Measurements from ENCODE around the gene SLC39A2.
"Not testable (repeated sequence)": the region's sequence is repeated elsewhere in the genome, so short reads cannot be mapped to it uniquely, and the experiment has no call there.

SLC39A2 gene

DNA sequence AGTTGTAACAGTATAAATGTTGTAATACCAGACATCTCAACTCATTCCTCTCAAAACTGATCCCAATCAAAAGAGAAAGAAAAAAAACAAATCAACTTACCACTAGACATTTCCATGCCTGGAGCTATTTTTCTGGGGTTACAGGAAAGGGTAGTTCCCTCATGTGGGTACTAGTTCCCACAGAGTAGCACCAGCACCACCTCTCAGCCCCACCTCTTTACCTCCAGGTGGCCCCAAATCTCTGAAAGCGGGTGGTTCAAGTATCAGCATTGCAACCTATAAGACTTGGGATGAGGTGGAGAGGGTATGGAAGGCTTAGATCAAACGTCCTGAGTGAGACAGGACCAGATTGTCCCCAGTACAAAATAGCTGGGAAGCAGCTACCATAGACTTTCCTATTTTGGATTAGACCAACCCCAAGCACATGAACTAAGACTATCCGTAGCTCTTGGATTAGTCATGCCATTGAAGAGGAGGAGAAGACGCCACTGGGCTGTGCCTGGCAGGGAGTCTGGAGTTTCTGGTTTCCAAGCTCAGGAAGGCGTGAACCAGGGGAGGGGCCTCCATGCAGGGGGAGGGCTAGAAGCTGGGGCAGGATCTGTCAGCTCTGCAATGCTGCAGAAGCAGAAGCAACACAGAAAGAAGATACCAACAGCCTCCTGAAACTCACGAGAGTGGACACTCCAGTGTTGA is at the start of gene SLC39A2:
Gene SLC39A2 (plus strand): TSS at position 620 of the 693 bp plus-strand sequence. CDS start 154 bp downstream, outside the sequence.
- DNase-seq (ENCODE audit: low read depth in 2 of 2): no peak

DNA sequence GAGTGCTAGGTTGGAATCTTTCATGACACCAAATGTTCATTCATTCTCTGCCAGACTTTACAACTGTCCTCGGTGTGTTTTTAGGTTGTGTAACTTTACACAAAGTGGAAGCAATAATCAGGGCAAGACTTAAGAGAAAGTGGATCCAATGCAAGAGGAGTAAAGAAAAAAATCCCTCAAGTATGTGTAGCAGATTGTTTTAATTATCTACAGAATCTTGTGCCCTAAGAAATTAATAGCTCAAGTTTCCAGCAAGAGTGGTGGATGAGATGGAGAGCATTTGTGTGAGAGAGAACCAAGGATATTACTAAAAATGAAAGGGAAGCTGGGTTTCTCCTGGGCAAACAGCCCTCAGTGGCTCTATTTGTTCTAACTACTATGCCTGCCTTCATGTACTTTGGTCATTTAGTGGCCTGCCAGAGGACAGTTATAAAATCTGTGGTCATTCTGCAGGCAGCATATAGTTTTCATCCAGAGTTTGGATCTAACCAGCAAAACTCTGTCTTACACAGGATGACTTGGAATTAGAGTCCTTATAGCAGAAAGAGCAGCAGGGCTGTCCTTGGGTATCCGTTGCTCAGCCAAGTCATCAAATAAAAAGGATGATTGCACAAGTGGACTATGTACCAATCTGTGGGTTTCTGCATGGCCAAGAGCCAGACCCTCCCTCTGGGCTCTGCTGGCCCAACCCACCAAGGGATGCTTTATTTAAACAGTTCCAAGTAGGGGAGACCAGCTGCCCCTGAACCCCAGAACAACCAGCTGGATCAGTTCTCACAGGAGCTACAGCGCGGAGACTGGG is 44.2 kb upstream of the SLC39A2 start, which contains the start of gene RNASE2:
Gene RNASE2 (plus strand): TSS at position 752 of the 802 bp plus-strand sequence. CDS start 285 bp downstream, outside the sequence.
- DNase-seq (ENCODE audit: low read depth in 2 of 2): not testable (repeated sequence)

DNA sequence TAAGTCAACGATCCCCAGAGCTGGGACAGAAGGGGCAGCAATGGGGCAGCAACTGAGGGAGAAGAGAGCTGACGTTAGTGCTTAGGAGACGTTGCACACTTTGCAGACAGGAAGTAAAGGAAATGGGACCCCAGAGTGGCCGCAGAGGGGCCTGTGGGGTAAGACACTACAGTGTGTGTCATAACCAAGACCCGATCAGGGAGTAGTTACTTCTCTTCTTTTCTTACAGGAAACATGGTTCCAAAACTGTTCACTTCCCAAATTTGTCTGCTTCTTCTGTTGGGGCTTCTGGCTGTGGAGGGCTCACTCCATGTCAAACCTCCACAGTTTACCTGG is 43.6 kb upstream of the SLC39A2 start:
- not testable (repeated sequence) for DNase-seq (ENCODE audit: low read depth in 2 of 2)

- no peak for DNase-seq (ENCODE audit: low read depth in 2 of 2)
Measured at GRCh38 chr14:20956376-20956976, 42.6 kb upstream of the SLC39A2 start.

DNA sequence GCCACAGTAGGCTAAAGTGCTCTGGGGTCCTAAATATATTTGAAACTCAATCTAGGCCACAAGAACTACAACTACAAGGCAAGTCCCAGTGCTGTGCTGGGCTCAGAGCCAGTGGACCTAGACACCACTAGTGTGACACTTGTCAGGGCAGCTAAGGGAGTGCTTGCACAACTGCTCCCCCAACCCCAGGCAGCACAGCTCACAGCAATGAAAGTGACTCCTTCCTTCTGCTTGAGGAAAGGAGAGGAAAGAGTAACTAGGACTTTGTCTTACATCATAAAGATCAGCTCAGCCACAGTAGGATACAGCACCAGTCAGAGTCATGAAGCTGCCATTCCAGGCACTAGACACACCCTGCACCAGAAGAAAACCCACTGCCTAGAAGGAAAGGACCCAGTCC is 40.1 kb upstream of the SLC39A2 start:
- DNase-seq (ENCODE audit: low read depth in 2 of 2): not testable (repeated sequence)

DNA sequence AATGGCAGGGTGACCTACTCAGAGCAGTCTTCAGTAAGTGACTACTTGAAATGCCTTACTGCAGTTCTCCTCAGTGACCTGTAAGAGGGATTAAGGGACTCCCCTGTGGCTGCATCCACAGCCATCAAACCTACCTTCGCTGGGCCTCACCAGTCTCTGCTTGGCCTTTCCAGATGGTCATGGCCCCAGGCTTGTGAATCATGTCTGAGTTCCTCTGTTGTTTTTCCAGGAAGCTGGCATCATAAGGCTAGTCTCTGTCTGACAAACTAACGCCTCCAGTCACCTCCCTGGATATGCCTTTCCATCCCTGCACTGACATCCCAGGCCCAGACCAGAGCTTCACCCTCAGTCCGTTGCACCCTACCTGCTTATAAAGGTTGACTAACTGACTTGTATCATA is 29.8 kb upstream of the SLC39A2 start:
- DNase-seq (ENCODE audit: low read depth in 2 of 2): no peak

- DNase-seq (ENCODE audit: low read depth in 2 of 2): no peak
Measured at GRCh38 chr14:20970647-20970982, 28.5 kb upstream of the SLC39A2 start.

GRCh38 chr14:20970983-20971704 is 27.9 kb upstream of the SLC39A2 start:
- peak; percentile 54 to 60 for DNase-seq (ENCODE audit: low read depth in 2 of 2)

GRCh38 chr14:20971705-20972021 is 27.4 kb upstream of the SLC39A2 start:
- DNase-seq (ENCODE audit: low read depth in 2 of 2): no peak

- DNase-seq (ENCODE audit: low read depth in 2 of 2): no peak
Measured at GRCh38 chr14:20973501-20973900, 25.6 kb upstream of the SLC39A2 start.

- no peak for DNase-seq (ENCODE audit: low read depth in 2 of 2)
Measured at GRCh38 chr14:20976291-20976690, 22.8 kb upstream of the SLC39A2 start.

GRCh38 chr14:20978687-20979086 is 20.4 kb upstream of the SLC39A2 start:
- DNase-seq (ENCODE audit: low read depth in 2 of 2): no peak

GRCh38 chr14:20980906-20981305 is 18.2 kb upstream of the SLC39A2 start:
- DNase-seq (ENCODE audit: low read depth in 2 of 2): no peak

DNA sequence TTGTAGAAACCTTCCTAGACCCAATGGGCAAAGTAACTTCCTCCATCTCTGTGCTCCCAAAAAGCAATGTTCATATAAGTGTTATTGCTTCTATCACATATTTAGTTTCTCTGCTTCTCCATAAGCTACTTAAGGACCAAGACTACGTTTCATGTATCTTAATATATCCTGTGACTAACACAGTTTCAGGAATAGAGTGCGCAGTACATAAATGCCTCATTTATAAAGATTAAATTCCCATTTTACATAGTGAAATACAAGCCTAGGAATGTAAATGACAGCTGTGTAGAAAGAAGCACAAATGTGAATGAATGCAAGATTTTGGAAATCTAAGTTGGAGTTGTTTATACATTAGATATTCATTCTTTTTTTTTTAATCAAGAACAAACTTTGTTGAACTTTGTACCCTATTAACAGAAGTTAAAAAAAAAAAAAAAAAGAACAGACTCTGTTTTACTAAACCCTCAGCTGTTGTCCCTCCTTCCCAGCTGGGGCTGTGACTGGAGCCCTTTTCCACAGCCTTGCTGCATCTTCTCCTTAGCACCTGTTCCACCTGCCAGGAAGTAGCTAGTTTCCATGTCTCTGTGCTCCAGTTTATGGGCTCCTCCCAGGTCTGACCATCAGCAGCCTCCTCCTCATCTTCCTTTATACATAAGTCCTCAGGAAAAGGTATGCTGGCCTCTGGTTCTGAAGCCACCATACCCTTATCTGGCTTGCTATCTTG is 16.3 kb upstream of the SLC39A2 start:
- DNase-seq (ENCODE audit: low read depth in 2 of 2): no peak

DNA sequence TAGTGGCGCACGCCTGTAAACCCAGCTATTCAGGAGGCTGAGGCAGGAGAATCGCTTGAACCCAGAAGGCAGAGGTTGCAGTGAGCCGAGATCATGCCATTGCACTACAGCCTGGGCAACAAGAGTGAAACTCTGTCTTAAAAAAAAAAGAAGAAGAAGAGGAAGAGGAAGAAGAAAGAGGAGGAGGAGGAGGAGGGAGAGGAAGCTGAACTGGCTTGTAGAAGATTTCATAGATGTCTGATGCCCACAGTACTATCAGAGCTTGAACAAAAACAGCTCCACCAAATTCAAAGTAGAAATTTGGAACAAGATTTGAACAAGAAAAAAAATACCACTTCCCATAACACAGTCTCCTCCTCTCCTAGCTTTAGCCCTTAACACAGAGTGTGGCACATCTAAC is 13.4 kb upstream of the SLC39A2 start:
- not testable (repeated sequence) for DNase-seq (ENCODE audit: low read depth in 2 of 2)

DNA sequence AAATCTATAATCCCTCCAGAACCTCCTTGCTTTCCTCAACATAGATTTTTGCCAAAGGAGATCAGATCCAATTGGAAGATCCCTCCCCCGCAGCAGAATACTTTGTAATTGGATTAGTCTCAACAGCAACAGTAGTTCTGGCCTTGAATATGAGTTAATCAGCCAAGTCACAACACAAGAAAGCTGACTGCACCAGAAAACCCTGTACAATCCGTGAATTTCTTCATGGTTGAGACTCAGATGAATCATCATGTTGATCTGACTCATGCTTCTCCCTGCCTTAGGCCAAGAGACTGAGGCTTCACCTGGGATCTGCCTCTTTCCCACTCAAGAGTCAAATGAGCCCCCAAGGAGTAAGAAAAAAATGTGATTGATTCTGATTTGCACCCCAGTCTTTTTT is 12.3 kb upstream of the SLC39A2 start:
- no peak for DNase-seq (ENCODE audit: low read depth in 2 of 2)

GRCh38 chr14:20988717-20989470 is 10.2 kb upstream of the SLC39A2 start:
- no peak for DNase-seq (ENCODE audit: low read depth in 2 of 2)

DNA sequence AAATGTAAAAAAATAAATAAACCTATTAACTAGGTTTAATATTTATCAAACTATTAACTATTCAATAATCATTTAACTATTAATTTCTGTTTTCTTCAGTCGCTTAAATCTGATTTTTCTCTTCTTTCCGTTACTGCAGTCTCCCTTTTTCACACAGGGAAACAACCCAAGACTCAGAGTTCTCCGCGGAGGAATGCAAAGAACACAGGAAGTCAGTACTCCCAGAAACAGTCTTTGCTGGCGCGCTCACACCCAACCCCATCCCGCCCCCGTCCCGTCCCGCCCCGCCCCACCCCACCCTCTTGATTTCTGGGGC is 9.7 kb upstream of the SLC39A2 start:
- DNase-seq (ENCODE audit: low read depth in 2 of 2): no peak

GRCh38 chr14:20989787-20990600 is 9.1 kb upstream of the SLC39A2 start, which contains the start of gene METTL17:
METTL17 (plus strand) TSS chr14:20989980; CDS start chr14:20990003, 23 bp downstream.
- peak; percentile 64 to 65 for DNase-seq (ENCODE audit: low read depth in 2 of 2)

GRCh38 chr14:20996521-20996920 is 2.6 kb upstream of the SLC39A2 start:
- DNase-seq (ENCODE audit: low read depth in 2 of 2): no peak
